Esophagus squamous epithelium (tissue), 4 donors: ENCODE measurements around the gene PRKCA.

ENCODE experiments used
- POLR2A ChIP-seq, 4 donors: fragments of 450-650 bp; IDR thresholded peaks; one replicate each; pipeline ENCODE4 v1.6.1; 2017; ENCODE audit warnings: antibody characterized with exemption in 4 of 4, mild to moderate bottlenecking in 4 of 4, moderate library complexity in 3 of 4
- TF ChIP-seq, protein P1 (sequence below), 6 experiments: fragments of 450-650 bp in 4 of 6; fragments of 200-600 bp in 2 of 6; sonication (generic) in 2 of 6; IDR thresholded peaks; one replicate each; pipeline ENCODE4 v1.5.1; 2016 to 2019; ENCODE audit warnings: antibody characterized with exemption in 6 of 6, mild to moderate bottlenecking in 4 of 6, moderate library complexity in 4 of 6

DNA sequence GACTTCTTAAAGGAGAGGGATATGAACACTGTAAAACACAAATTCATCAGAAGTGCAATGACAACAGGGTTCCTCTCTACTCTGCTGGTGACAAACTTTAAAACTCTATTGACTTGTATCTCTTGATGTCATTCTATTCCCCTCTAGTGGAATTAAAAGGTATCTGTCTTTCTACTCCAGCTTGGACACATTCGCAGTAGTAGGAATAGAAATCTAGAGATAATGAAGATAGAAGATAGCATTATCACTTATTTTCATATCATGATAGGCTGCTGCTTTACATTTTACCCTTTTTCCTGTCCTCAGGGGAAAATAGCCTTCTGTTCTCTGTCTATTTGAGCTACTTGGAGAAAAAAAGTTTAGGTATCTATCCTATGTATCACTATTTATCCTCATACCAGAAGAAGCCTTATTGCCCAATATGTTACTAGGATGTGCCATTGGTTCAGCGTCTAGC, 322.9 kb downstream of the PRKCA start:
- no peak for TF ChIP-seq POLR2A (IDR thresholded peaks at IDR 0.05)
- TF ChIP-seq, protein P1, sequence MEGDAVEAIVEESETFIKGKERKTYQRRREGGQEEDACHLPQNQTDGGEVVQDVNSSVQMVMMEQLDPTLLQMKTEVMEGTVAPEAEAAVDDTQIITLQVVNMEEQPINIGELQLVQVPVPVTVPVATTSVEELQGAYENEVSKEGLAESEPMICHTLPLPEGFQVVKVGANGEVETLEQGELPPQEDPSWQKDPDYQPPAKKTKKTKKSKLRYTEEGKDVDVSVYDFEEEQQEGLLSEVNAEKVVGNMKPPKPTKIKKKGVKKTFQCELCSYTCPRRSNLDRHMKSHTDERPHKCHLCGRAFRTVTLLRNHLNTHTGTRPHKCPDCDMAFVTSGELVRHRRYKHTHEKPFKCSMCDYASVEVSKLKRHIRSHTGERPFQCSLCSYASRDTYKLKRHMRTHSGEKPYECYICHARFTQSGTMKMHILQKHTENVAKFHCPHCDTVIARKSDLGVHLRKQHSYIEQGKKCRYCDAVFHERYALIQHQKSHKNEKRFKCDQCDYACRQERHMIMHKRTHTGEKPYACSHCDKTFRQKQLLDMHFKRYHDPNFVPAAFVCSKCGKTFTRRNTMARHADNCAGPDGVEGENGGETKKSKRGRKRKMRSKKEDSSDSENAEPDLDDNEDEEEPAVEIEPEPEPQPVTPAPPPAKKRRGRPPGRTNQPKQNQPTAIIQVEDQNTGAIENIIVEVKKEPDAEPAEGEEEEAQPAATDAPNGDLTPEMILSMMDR (IDR thresholded peaks at IDR 0.05), result peak in 5 of 6 experiments; percentile 14 to 64 (median 33)
